ENCODE measurements around the gene GRAMD4.

GRAMD4 gene

DNA sequence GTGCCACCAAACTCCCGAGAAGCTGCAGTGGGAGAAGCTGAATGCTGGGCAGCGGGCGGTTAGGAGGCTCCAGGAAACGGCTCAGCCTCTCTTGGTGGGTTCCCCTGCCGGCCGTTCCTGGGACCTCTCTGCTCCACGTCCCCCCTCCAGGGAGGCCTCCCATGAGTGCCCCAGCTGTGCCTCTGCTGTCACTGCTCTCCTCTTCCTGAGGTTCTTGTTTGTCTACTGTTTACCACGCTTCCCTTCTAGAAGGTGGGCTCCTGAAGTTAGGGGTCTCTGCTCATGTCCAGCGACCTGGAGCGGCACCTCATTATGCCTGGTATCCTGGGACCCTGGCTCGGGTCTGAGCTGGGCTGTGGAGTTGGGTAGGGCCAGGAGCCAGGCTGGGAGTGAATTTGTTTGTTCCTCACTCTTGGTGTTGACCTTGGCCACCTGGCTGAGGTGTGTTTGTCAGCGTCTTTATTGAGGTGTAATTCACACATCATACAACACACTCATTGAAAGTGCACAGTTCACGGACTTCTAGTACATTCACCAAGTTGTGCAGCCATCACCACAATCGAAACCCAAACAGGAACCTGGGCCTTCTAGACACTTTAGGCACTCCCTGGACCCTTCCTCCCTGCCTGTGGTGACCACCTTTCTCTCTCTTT lies 37.8 kb upstream of the GRAMD4 start:
- DNase-seq (ENCODE audit: insufficient read length, low spot score) (no peak), FAIRE-seq (peak; percentile 45)

DNA sequence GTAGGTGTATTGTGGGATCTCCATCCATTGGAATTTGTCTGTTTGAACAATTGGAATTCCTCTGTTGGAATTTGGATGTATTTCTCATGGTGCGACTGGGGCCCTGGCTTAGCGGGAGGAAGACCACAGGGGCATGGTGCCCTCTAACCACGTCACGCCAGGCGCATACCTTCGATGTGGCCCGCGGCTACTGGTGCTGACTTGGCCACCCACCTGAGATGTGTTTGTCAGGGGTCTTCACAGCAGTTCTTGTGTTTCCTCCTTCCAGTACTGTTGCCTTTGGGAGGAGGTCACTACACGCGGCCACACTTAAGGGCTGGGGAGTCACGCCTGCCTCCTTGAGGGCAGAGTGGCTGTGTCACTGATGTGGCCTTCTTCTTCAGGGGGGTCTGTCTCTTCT lies 36.6 kb upstream of the GRAMD4 start:
- no peak for DNase-seq (ENCODE audit: insufficient read length, low spot score)
- no peak for FAIRE-seq

DNA sequence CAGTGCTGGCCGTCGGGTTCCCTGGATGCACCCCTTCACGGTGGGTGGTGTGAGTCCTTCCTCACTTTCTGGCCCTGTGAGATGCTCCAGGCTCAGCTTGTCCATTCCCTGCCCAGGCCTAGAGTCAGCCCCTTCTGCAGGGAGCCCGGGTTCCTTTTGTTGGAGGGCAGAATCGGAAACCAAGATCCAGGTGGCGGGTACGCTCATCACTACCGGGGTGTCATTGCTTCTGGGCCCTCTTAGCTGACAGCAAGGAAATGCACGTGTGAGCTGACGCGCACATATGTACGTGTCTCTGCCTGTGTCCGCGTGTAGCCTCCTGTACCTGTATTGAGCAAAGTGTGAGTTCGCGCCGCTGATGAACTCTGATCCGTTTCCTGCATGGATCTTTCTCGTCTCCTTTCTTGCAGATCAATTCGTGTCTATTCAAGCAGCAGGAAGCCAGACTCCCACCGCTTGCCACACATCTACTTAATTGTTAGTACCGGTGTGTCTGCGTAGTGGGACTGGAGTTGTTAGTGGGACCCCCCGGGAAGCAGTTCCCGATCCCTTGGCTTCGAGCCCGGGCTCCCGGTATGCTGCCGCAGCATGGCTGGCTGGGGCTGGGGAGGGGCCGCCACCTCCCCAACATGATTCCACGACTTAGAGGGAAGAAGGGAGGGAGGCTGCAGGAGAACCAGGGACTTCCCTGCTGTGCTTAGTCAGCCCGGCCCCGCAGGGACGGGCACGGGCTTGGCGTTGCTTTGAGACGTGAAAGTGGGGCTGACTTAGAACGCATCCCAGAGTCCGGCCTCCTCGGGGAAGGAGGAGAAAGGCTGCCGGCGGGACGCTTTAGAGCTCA lies 35.9 kb upstream of the GRAMD4 start:
- no peak for DNase-seq (ENCODE audit: insufficient read length, low spot score)
- no peak for FAIRE-seq

DNA sequence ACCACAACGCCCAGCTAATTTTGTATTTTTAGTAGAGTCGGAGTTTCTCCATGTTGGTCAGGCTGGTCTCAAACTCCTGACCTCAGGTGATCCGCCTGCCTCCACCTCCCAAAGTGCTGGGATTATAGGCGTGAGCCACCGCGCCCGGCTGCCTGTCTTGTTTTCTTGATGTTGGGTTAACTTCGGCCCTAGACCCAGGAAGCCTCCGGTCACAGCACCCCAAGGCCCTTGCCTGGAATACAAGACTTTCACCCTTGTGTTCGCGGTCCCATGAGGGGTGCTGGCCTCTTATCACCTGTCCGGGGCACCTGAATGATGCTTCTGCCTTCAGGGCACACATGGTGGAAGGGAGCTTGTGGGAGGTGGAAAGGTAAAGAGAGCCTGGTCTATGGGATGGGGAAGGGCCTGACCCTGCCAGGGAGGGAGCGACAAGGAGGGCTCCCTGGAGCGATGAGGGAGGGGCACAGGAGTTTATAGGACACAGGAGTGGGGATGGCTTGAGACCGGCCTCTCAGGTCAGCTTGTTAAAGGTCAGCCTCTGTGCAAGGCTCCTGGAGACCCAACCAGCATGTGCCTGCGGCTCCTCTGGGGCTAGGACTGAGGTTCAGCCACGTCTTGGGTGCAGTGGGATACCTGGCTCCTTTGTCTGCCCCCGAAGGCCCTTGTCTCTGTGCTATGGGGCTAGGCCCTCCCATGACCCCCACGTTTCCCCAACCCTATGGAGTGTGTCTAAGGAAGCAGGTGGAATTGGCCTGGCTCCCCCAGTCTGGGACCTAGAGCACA lies 34.7 kb upstream of the GRAMD4 start:
- FAIRE-seq: no peak

DNA sequence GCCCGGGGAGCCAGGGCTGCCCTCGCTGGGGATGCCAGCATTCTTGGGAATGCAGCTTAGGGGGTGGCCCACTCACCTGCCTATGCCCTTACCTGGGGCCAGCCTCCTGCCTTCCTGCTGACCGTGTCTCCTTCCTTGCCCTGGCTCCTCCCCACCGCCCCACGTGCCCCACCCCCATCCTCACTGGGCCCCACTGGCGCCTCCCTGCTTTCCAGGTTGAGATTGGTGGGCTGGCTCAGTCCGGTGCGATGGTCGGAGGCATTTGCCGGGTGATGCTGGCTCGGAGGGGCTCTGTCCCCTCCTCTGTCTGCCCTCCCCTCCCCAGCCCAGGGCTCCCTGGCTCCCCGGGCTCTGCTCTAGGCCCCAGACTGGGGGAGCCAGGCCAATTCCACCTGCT lies 34.1 kb upstream of the GRAMD4 start:
- DNase-seq (ENCODE audit: insufficient read length, low spot score) (no peak), FAIRE-seq (no peak)

More for the DNA sequence above, 34.7 kb upstream of the GRAMD4 start:
- no peak for DNase-seq (ENCODE audit: insufficient read length, low spot score)

DNA sequence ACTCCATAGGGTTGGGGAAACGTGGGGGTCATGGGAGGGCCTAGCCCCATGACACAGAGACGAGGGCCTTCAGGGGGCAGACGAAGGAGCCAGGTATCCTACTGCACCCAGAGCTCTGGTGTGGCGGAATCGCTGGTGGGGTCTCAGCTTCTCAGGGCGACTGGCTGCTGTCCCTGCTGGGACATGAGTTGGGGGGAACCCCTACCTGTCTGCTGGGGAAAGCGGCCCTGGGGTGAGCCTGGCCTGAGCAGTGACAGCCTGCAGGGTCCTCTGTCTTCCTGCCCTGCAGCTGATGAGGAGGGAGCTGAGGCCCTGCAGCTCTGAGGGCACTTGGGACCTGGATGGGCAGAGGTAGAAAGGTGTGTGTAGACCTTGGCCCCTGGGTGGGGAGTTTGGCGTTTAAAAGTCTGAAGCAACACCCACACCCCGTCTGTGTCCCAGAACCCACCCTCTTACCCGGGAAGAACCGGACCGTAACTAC lies 33.6 kb upstream of the GRAMD4 start:
- FAIRE-seq (no peak), DNase-seq (ENCODE audit: insufficient read length, low spot score) (no peak)

DNA sequence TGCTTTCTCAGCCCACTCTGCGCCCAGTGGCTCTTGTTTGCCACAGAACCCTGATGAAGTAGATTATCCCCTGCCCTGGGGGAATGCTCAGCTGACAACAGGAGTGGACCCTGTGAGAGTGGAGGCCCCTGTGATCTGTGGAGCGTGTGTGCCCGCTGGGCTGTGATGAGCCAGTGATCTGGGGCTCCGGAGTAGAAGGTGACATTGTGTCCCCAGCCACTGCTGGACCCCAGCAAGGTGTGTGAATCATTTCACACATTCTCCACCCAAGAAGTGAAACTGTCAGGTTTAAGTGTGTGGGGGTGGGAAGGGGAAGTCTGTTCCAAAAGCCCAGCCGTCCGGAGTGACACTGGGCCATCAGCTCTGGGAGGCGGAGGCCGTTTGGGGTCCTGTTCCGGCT lies 33.1 kb upstream of the GRAMD4 start:
- FAIRE-seq (no peak), DNase-seq (ENCODE audit: insufficient read length, low spot score) (peak; percentile 79)

DNA sequence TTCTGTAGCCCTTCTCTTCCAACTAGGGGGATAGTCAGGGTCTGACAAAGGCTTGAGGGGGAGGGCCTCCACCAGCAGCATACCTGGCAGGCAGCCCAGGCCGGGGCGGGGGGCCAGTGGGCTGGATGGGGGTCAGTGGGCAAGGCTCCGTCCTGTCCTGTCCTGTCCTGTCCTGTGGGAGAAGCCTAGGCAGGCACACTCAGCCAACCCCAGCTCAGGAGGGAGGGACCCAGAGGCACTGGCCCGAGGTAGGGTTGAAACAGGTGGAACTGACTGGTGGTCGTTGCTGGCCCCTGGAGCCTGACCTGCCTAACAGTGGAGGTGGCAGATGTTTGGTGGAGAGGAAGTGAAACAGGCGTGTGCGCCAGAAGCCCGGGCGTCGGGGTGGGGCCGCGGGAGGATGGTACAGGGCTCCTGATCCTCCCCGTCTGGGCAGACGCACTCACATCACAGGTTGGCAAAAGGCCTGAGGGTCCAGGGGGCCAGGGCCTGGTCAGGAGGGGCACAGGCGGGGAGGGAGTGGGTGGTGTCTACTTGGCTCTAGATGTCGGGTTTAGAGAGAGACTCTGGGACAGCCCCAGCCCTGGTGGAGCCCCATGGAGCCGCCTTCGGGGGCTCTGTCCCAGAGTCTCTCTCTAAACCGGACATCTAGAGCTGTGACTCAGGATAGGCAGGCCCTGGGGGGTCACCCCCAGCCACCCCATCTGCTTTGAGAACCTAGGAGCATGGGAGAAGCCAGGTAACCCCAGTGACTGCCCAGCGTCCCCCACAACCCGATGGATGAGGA lies 32.5 kb upstream of the GRAMD4 start:
- peak; percentile 96 for FAIRE-seq

DNA sequence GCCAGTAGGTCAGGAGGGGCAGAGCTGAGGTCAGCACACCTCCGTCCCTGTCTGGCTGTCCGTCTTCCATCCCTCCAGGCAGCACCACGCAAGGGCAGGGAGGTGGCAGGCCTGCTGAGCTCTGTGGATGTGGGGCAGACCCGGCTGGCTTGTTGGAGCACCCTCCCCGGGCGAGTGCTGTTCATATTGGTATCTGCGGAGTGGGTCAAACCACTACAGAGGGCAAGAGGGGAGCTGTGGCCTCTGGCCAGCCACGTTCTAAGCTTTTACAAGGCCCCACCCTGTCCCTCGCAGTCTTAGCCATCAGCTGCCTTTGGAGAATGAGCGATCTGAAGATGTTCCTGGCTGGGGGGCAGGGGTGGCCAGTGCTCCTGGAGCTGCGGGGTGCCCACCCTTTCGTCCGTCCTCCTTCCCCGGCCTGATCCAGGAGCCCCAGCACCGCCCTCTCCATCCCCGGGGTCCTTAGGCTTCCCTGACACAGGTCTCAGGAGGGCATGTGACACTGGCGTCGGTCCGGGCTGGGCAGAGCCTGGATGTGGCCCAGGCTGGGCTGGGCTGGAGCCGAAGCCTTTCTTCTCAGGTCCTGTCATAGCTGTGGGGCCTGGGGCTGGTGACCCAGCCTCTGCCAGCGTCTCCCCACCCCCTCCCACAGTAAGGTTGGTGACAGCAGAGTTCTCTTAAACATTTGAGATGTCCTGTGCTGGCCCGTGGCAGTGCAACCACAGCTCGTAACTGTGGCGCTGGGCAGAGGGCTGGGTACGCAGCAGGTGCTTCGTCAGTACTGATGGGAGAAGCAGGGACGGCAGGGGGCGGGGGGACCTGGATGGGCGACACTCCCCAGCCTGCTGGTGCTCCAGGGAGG lies 31.7 kb upstream of the GRAMD4 start:
- peak; percentile 56 for FAIRE-seq

More for the DNA sequence above, 32.5 kb upstream of the GRAMD4 start:
- peak; percentile 85 for DNase-seq (ENCODE audit: insufficient read length, low spot score)

DNA sequence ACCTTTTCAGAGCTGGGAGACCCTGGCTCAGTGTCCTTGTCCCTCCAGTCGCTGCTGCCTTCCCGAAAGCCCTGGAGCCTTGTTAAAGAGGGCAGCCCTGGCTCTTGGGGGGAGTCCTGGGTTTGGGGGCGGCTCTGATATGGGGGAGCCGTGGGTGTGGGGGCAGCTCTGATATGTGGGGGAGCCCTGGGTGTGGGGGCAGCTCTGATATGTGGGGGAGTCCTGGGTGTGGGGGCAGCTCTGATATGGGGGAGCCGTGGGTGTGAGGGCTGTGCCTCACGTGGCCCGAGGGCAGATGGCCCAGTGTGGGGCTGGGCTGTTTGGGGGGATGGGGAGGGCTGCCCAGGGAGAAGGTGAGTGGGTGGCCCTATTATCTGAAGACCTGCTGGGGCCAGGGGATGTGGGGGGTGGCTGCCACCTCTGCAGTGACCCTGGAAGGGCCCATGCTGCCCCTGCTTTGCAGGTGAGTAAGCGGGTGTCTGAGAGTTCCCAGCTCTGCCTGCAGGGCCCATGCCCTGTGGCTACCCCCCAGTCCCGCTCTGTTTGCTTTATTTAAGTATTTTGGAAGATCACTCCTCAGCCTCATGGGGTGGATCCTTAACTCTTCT lies 30.9 kb upstream of the GRAMD4 start:
- FAIRE-seq: no peak

More for the DNA sequence above, 31.7 kb upstream of the GRAMD4 start:
- no peak for DNase-seq (ENCODE audit: insufficient read length, low spot score)

DNA sequence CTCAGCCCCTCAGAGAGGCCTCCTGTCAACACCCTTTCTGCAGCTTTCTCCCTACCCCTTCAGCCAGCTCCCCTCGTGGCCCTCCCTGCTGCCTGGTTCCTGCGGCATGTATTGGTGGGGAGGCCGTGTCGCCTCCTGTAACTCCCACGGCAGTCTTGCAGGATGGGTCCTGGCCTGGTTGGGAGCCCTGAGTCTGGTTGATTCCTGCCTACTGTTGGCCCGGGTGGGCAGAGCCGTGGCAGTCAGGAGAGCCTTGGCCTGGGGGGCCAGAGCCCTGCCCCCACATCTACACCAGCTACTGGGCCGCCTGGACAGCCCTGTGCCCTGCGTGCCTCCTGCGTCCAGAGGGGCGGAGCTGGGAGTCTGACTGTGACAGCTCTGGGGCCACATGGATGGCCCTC lies 30.3 kb upstream of the GRAMD4 start:
- DNase-seq (ENCODE audit: insufficient read length, low spot score) (no peak), FAIRE-seq (no peak)

More for the DNA sequence above, 30.9 kb upstream of the GRAMD4 start:
- no peak for DNase-seq (ENCODE audit: insufficient read length, low spot score)

DNA sequence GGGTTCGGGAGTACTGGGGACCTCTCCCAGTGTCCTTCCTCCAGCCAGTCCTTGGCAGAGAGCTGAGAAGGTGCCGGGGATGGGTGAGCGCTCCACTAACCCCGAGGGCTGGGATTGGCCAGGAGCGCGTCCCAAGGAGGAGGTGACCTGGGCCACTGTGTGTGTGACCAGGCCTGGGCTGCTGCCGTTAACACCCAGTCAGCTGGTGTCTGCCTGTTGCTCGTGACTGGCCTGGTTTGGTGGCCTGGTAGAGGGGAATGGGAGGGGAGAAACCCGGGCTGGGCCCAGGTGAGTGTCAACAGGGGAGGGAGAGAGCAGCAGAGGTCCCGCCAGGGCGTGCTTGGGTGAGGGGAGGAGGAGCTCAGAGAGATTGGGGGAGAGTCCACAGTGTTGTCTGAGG lies 29.9 kb upstream of the GRAMD4 start:
- FAIRE-seq: no peak
- no peak for DNase-seq (ENCODE audit: insufficient read length, low spot score)

DNA sequence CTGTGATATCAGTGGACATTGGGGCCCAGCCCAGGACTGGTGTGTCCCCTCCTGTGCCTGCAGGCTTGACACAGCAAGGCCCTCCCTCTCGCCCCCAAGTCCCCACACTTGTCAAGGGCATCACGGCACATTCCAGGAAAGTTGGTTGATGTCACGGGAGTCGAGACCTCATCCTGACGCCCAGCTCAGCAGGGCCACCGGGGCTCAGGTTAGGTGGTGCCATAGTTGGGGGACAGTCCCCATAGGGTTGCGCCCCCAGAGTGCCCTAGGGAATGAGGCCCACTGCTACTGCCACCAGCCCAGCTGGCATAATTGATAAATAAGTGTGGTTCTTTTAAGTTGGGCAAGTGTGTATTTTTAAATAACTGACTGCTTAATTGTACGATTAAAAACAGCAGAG lies 28.3 kb upstream of the GRAMD4 start:
- FAIRE-seq: no peak
- no peak for DNase-seq (ENCODE audit: insufficient read length, low spot score)

DNA sequence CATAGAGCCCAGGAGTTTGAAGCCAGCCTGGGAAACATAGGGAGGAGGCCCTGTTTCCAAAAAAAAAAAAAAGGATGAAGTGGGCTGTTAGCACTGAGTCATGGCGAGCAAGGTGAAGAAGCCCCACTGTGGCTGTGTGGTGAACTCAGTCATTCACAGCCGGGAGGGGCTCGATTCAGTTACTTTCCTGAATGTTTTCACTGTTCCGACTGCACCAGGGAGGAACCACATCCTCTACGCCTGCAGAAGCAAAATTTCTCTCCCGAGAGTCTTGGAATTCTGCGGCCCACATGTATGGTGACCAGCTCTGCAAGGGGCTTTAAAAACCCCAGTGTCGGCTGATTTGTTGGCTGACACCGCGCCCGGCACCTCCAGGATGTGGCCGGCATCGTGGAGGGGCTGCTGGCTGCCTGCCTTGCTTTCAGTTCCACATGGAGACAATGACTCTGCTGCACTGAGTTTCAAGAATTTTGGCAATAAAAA lies 27.8 kb upstream of the GRAMD4 start:
- DNase-seq (ENCODE audit: insufficient read length, low spot score): peak; percentile 67
- peak; percentile 96 for FAIRE-seq

DNA sequence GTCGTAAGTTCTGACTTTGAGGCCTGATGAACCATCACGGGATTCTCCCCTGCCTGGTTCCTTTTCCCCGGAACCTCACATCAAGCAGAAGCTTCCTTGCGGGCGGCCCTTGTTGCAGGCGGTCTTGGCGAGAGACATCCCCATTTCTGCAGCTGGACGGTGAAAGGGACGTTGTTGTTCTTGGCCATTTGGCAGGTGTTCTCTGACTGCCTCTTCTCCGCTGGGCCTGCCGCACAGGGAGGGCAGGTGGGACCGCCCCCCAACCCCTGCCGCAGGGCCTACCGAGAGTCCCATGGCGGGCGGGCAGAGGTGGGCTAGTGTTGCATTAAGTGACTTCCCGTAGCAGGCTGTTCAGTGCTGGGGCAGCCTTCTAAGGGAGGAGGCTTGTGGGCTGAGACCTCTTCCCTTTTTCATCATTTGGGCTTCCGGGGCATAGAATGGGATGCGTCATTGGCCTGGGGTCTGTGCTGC lies 26.9 kb upstream of the GRAMD4 start:
- peak; percentile 44 for DNase-seq (ENCODE audit: insufficient read length, low spot score)

DNA sequence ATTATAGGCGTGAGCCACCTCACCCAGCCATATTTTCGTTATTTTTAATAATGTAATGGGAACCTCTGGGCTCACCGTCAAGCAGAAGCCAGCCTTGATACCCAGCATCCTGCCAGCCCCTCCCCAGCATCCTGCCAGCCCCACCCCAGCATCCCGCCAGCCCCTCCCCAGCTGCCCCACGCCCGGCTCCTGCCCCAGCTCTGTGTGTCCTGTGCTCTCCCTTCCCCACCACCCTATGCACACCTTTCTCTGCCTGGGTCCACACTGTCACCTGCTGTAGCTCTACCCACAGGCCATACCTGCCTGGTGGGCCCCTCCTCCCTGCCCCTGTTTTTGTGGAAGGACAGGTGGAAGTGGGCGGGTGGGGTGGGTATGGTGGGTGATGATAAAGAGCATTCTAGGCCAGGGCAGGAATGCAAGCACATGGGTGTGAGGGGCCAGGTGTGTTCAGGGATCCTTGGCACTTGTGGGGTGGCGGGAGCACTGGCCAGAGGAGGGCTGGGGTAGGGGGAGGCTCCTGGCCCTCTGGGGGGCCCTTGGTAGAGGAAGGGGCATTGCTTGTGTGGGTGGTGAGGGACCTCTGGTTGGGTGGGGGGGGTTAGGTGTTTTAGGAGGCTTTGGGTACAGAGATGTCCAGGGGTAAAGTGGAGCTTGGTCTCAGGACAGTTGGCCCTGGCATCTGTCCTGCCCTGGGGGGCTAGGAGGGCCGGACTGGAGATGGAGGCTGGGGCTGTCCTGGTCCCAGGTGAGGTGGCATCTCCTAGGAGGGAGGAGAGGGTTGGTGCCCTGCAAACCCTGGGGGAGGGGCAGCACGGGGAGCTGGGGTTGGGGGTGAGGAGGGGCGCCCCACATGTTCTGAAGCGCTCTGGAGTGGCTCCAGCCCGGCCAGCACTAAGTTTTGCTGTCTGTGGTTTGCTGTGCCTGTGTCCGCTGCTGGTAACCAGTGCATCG lies 25.9 kb upstream of the GRAMD4 start:
- FAIRE-seq (no peak), DNase-seq (ENCODE audit: insufficient read length, low spot score) (no peak)

More for the DNA sequence above, 26.9 kb upstream of the GRAMD4 start:
- FAIRE-seq: no peak

DNA sequence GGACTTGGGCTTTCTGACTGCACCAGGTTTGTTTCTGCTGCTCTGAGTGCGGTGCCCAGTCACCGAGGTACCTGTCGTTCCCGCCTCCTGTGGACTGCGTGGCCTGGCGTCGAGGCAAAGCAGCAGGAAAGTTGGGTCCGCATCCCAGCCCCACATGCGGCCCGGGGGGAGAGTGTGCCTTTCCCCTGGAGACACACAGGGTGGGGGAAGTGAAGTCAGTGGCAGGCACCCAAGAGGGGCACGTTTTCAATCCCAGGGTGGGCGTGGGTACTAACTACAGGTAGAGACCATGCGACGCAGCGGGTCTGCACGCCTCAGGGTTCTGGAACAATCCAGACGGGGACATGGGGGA lies 25.3 kb upstream of the GRAMD4 start:
- DNase-seq (ENCODE audit: insufficient read length, low spot score) (no peak), FAIRE-seq (no peak)

DNA sequence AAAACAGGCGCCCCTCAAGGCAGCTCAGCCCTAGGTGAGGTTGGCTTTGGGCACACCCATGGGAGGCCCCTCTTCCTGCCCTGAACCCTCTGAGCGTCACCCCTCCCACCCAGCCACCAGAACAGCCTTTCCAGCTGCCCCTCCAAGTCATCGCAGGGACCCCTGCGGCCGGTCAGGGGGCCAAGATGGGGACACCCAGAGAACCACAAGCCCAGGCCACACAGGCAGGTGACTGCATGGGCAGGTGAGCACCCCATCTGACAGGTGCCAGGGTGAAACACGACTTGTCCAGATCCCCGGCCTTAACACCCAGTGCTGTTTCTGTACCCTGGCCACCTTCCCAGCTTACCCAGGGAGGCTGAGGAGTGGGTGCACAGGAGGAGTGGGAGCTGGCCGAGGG lies 24.6 kb upstream of the GRAMD4 start:
- no peak for FAIRE-seq
- DNase-seq (ENCODE audit: insufficient read length, low spot score): no peak
